Measurements from ENCODE around the gene DNAH17. TPM values are rescaled to one million over a fixed set of nuclear protein-coding genes. Genes with fewer than 3 reads are reported as not detected.
A peak's percentile ranks its signal among the peaks of the same experiment; 100 is the strongest.

DNAH17 gene
- total RNA-seq, 4 donors from 2014 or later, result 0.19 to 0.31 TPM; not detected in 2

- Histone ChIP-seq H3K4me1 (peaks cover 0 to 20% (median 0%) of the 10 kb centered on the region in 3 donors), H3K27ac (peak overlapping the region in 1 of 4 donors; percentile 44), H3K27me3 (peaks cover 0 to 22% (median 0%) of the 10 kb centered on the region in 4 donors), H3K36me3 (no peaks in the 10 kb centered on the region), H3K4me3 (no peak overlapping the region), H3K9me3 (no peaks in the 10 kb centered on the region)
- no peak for TF ChIP-seq POLR2A (IDR thresholded peaks at IDR 0.05)
- TF ChIP-seq CTCF (IDR thresholded peaks at IDR 0.05), result no peak
- intact Hi-C loops (cut with DNase I), result no loop called here
- 82 to 92% methylated on average over 6 to 16 of the region's 16 CpGs for WGBS, 2 donors
- DNase-seq, result no peak
Measured at GRCh38 chr17:78591263-78591671, 14.1 kb upstream of the DNAH17 start.

GRCh38 chr17:78589885-78590284 lies 12.7 kb upstream of the DNAH17 start:
- Histone ChIP-seq H3K9me3 (no peaks in the 10 kb centered on the region), H3K36me3 (no peaks in the 10 kb centered on the region), H3K4me3 (no peak overlapping the region), H3K27me3 (peaks cover 0 to 33% (median 0%) of the 10 kb centered on the region in 4 donors), H3K4me1 (peaks cover 0 to 20% (median 0%) of the 10 kb centered on the region in 3 donors), H3K27ac (no peak overlapping the region)
- no peak for DNase-seq
- intact Hi-C loops (cut with DNase I), result no loop called here
- WGBS, 2 donors, result 68 to 81% methylated on average over 13 of the region's 13 CpGs
- TF ChIP-seq POLR2A (IDR thresholded peaks at IDR 0.05), result no peak
- no peak for TF ChIP-seq CTCF (IDR thresholded peaks at IDR 0.05)

GRCh38 chr17:78589031-78589675 lies 12.0 kb upstream of the DNAH17 start:
- Histone ChIP-seq H3K27ac (no peak overlapping the region), H3K4me1 (peaks cover 0 to 20% (median 0%) of the 10 kb centered on the region in 3 donors), H3K9me3 (no peaks in the 10 kb centered on the region), H3K4me3 (no peak overlapping the region), H3K27me3 (peaks cover 0 to 35% (median 0%) of the 10 kb centered on the region in 4 donors), H3K36me3 (no peaks in the 10 kb centered on the region)
- WGBS, 2 donors, result 83 to 92% methylated on average over 15 to 18 of the region's 18 CpGs
- TF ChIP-seq CTCF (IDR thresholded peaks at IDR 0.05) (no peak), POLR2A (IDR thresholded peaks at IDR 0.05) (no peak)
- no peak for DNase-seq
- intact Hi-C loops (cut with DNase I), result no loop called here

GRCh38 chr17:78588258-78589030 lies 11.2 kb upstream of the DNAH17 start:
- Histone ChIP-seq H3K27ac (no peak overlapping the region), H3K4me1 (peaks cover 0 to 20% (median 0%) of the 10 kb centered on the region in 3 donors), H3K27me3 (peaks cover 0 to 32% (median 0%) of the 10 kb centered on the region in 4 donors), H3K36me3 (no peaks in the 10 kb centered on the region), H3K4me3 (no peak overlapping the region), H3K9me3 (no peaks in the 10 kb centered on the region)
- DNase-seq, result no peak
- TF ChIP-seq POLR2A (IDR thresholded peaks at IDR 0.05) (no peak), CTCF (IDR thresholded peaks at IDR 0.05) (no peak)
- 63% methylated on average over 6 of the region's 16 CpGs; no CpG with 5 or more reads in 1 of the 2 donors for WGBS, 2 donors
- intact Hi-C loops (cut with DNase I), result no loop called here

- no peaks in the 10 kb centered on the region for H3K9me3 ChIP-seq
Measured at GRCh38 chr17:78585006-78585630, 7.9 kb upstream of the DNAH17 start.

More at GRCh38 chr17:78585006-78585630, 7.9 kb upstream of the DNAH17 start:
- TF ChIP-seq POLR2A (IDR thresholded peaks at IDR 0.05) (no peak), CTCF (IDR thresholded peaks at IDR 0.05) (no peak)
- Histone ChIP-seq H3K27me3 (peaks cover 0 to 32% (median 0%) of the 10 kb centered on the region in 4 donors), H3K36me3 (no peaks in the 10 kb centered on the region), H3K27ac (no peak overlapping the region), H3K4me1 (no peaks in the 10 kb centered on the region), H3K4me3 (no peak overlapping the region)
- DNase-seq, result no peak
- 85 to 93% methylated on average over 8 of the region's 8 CpGs for WGBS, 2 donors
- intact Hi-C loops (cut with DNase I), result no loop called here

Data from esophagus squamous epithelium (tissue), 5 donors.